Stimulated activated CD4-positive, alpha-beta T cell treated with anti-CD3 and anti-CD28 coated beads, Interleukin-1b, Interleukin-23, amount 100 ng/mL, for 48 hours (primary cell): Measurements from ENCODE around the gene PSMA7.

Experiments
- DNase-seq: peaks from one replicate; pipeline ENCODE4 v3.0.0-alpha.2; 2020

Gene PSMA7

DNA sequence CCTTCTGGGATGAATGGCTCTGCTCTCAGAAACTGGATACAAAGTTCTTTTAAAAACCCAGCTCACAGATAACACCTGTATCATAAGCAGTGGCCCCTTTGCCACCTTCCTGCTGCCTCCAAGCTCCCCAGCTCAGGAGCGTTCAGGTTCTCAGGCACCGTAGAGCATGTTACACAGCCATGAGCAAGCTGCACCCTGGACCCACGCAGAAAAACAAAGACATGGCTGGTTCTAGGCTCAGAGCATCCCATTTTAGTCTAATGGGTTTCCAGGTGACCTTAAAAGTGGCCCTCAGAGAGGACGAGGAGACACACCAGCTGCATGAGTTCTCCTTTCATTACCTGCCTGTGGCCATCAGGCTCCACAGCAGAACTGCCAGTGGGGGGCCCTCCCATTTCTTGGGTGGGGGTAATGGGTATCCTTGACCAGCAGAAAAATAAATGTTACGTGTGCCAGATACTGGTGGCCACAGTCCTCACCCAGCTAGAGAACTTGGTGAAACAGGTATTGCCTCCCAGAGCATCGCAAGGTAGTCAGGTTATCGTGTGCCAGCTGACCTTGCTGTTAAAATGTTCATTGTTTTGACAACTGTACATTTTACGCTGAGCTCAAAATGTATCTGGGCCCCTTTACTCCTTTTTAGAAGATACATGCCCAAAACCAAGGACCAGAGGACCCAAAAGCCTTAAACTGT is 7.5 kb downstream of the PSMA7 start:
- no peak for DNase-seq

DNA sequence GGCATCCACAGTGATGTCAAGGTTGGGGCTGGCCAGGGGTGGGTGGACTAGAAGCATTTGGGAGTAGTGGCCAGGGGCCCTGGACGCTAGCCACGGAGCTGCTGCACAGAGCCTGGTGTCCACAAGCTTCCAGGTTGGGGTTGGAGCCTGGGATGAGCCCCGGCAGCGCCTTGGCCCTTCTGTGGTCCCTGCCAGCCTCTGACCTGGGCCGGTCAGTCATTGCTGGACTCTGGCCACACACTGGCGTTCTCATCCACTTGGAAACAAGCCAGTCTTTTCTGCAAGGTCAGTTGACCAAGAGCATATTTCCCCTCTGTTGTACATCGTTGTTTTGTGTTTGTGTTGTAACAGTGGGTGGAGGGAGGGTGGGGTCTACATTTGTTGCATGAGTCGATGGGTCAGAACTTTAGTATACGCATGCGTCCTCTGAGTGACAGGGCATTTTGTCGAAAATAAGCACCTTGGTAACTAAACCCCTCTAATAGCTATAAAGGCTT is 8.4 kb downstream of the PSMA7 start:
- DNase-seq = no peak

DNA sequence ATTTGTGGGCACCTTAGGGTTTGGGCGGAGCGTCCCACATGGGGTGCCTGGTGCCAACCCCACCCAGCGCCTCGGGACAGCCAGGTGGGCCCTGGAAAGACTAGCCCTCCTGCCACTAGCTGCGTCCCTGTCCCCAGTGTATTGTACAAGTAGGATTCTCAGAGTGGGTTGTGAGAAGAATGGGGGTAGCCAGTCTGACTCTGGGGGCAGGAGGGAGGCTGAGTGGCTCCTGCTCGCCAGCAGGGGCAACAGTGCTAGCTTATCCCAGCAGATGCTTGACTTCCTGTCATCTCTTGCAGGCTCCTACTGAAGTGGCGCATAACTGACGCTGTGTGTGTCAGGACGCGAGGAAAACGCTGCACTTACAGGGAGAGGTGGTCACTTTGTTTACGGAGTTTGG is 9.3 kb downstream of the PSMA7 start:
- DNase-seq = no peak

DNA sequence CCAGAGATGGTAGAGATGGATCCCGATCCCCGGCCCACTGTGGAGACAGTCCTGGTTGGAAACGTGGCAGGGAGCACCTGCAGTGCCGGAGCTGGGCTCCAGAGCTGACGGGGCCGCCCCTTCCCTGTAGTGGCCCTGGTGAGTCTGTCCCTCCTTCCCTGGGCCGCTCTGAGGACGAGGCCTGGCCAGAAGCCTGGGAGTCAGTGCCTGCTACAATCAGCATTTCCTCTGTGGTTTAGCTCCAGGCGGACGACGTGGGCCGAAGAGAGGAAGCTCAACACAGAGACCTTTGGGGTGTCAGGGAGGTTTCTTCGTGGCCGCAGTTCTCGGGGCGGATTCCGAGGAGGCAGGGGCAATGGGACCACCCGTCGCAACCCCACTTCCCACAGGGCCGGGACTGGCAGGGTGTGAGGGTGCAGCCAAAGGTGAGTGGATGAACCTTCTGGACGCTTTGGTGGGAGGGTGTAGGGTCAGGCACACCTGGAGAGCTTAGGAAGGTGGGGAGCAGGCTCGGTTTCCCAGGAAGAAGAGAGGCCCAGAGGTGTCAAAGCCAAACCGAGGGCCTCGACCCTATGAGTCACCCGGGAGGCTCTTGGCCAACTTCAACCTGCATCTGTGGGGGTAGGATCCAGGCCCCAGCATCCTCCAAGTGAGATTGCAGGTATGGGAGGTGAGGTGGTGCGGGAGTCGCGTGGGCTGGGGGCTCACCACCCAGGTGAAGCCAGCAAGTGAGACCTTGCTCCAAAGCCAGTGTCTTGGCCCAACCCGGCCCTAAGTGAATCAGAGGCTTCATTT is 9.9 kb downstream of the PSMA7 start:
- no peak for DNase-seq

DNA sequence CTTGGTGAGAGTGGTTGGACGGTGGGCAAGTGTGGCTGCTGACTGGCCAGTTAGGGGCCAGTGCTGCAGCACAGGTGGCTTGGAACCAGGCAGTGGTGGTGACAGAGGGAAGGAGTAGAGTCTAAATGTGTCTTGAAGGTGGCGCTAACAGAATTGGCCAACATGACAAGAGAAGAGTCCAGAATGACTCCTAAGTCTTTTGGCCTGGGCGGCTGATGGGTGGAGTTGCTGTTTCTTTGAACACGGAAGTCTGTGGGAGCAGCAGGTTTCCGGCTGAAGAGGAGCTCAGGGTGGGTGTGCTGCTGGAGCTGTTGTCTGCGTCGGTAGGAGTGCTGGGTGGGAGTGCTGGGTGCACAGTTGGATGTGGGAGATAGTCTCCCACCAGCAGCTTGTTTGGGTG is 10.8 kb downstream of the PSMA7 start:
- DNase-seq = no peak

DNA sequence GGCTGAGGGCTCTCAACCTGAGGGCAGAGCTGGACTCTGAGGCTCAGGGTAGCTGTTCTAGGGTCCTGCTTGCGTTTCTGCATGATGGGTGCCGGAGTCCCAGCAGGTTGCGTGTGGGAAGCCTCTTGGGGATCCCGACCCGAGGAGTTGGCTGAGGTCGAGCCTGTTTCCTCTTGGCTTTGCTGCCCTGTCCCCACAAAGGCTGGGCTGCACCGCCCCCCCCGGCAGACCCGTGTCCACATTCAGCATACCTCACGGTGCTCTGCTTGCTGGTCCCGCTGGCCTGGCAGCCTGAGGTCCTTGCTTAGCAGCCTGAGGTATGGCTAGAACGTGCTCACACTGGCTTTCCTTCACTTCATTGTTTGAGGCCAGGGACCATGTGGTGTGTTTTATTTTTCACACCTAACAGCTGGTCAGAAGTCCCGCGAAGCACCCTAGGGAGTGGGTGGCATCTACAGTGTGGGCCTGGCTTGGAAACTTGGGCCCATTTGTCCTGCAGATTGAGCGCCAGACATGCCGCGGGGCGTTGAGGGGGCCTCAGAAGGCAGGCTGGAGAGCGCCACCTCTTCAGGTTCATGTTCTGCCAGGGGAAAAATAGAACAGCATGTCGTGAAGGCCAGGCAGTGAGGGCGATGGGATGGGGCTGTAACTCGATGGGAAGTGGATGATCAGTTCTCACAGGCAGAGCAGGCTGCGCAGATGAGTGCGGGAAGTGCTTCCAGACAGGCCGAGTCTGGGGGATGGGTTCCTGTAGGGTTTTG is 11.5 kb downstream of the PSMA7 start:
- DNase-seq = no peak

DNA sequence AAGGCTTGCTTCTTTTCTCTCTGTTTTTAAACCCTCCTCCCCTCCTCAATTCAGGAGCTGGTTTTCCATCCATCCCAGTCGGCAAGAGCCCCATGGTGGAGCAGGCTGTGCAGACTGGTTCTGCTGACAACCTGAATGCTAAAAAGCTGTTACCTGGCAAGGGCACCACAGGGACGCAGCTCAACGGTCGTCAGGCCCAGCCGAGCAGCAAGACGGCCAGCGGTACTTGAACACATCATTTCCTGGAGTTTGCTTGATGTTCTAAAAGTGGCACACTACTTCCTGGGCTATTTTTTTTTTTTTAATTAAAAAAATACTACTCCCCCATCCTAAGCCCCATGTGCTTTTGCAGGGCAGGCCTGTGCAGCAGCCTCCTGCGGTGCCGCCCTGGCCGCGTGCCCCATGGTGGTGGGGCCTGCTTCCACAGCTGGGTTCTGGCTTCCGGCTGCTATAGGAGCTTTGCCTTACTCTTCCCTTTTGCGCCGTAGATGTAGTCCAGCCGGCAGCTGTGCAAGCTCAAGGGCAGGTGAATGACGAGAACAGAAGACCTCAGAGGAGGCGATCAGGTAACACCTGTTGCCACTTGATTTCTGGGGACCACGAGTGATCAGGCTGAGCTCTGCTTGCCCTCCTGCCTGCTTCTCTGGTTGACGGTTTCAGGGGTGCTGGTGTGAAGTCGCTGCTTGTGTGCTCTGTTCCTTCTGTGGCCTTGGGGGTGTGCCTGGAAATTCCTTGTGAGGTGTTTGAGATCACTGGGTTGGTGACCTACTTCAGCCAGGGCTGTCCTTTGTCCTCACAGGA is 13.3 kb downstream of the PSMA7 start:
- no peak for DNase-seq

DNA sequence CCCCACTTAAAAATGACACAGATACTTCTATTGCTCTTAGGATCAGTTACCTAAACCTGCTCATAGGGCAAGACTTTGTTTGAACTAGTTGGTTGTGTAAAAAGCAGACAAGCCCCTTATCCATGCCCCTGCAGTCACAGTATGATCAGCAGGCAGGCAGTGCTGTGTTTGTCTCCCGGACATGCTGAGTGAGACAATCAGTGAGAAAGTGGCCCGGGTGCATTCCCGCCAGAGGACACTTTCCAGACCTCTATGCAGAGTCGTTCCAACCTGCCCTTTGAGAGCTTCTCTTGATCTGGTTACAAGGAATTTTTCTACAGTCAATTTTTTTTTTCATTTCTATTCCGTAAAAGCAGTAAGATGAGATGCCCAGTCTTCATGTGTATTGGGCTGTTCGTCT is 14.7 kb downstream of the PSMA7 start:
- no peak for DNase-seq

DNA sequence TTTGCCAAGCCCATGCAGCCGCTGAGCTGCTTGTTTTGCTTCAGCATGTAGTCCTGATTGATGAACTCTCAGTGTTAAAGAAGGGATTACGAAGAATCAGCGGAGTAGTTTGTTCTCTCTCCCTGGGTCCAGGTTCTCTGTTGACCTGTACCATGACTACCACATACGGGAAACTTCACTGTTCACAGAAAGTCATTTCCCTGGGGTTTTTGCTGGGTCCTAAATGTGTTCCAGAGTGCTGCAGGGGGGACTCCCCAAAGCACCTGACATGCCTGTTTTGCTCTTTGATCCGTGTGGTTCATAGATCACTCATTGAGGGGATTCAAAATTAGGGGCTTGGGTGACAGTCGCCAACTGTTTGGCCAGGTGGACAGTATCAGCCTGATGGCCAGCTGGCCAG is 15.4 kb downstream of the PSMA7 start:
- no peak for DNase-seq

DNA sequence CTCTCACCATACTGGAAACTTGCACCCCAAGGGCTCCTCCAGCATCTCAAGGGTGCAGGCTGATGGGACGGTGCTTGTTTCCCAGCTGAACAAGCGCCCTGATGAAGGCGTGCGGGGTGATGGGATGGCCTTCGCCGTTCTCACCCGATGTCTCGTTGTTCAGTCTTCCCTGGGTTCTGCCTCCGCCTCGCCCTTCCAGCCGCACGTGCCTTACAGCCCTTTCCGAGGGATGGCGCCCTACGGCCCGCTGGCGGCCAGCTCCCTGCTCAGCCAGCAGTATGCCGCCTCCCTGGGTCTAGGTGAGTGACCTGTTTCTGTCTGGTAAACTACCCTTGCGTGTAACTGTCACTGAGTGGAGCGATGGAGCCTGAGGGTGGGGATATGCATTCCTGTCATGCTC is 17.1 kb downstream of the PSMA7 start:
- no peak for DNase-seq

DNA sequence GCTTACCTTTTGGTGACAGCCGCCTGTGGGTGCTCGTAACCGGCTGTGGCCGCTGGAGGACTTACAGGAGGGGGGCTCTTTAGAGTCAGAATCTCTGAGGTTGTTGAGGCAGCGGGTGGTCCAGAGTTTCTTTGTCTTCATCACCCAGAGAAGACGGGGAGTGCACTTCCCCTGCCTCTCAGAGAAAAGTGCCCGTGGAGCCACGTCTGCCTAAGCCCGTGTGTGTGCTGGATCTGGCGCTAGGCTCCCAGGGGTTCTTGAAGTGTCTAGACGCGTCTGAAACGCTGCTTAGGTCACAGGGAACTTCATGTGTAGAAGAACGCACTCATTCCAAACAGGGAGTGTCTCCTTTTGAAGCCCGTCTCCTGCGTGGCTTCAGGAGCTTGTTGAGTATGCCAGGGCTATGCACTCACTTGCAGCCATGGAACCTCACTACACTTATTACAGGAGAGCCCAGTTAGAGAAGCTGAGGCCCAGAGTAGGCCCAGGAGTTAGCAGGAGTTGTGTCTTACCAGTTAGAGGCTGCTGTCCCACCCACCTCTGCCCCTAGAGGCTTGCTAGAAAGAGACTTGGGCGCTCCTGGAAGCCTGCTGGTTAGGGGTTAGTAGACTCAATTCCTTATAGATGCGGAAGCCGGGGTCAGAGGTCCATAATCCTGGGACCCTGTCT is 19.6 kb downstream of the PSMA7 start:
- no peak for DNase-seq

DNA sequence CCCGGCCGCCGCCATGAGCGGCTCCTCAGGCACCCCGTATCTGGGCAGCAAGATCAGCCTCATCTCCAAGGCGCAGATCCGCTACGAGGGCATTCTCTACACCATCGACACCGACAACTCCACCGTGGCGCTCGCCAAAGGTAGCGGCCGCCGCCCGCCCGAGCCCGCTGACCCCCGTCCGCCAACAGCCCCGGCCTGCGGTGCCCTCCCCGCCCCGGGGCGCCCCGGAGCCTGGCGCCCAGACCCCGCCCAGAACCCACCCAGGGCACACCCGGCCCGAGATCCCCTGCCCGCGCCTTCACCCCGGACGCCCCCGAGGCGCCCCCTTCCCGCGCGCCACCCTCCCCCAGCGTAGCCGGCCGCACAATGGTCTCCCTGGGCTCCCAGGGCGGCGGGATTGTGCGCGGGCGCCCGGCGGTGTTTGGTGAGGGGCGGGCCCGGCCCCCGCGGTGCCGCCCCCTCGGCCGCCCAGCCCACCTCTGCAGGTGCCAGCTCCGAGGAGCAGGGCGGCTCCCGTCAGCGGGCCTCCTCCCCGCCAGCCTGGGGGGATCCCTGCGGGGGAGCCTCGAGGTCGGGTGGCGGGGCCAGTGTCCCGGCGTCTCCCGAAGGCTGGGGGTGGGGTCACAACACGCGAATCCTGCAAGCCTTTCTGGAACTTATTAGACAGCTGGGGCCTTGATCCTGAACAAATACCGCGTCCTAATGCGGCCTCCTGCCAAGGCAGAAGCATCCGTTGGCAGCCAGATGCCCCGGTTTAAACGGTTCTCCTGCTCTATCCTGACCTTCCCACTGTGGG is 20.3 kb downstream of the PSMA7 start:
- no peak for DNase-seq

DNA sequence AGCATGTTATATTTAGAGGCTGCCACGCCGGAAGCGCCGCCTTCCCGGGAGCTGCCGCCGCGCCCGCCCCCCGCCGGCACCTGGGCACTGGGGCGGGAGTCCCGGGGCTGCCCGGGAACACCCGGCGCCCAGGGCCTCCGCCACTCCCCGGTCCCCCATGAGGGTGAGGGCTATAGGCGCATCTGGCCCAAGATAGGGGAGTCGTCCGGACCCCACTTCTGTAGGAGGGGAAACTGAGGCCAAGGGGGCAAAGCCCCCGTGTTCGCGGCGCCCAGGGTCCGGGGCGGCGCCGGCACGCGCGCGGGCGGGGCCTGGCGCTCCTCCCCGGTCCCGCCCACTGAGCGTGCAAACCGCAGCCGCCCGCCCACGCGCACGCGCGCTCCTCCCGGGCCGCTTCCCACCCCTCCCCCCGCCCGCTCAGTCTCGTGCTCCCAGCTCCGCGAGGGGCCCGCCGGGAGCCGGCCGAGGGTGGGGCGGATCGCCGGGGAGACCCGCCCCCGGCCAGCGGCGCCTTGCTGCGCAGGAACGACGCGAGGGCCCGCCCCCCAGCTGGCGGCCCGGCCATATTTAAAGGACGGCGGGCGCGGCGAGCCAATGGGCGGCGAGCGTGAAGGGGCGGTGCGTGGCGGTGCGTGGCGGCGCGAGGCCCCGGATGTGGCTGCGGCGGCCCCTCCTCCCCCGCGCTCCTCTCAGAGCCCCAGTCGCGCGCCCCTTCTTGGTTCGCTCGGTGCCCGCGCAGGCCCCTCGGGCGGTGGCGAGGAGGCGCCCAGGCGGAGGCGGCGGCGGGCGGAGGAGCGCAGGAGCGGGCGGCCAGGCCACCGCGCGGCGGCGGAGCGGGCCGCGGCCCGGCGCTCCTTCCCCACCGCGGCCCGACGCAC is 21.2 kb downstream of the PSMA7 start, which contains the start of gene LSM14B:
TSS of gene LSM14B (plus strand) at position 700 of the 878 bp plus-strand sequence. CDS start 192 bp downstream, outside the sequence.
- peak; percentile 97 for DNase-seq

DNA sequence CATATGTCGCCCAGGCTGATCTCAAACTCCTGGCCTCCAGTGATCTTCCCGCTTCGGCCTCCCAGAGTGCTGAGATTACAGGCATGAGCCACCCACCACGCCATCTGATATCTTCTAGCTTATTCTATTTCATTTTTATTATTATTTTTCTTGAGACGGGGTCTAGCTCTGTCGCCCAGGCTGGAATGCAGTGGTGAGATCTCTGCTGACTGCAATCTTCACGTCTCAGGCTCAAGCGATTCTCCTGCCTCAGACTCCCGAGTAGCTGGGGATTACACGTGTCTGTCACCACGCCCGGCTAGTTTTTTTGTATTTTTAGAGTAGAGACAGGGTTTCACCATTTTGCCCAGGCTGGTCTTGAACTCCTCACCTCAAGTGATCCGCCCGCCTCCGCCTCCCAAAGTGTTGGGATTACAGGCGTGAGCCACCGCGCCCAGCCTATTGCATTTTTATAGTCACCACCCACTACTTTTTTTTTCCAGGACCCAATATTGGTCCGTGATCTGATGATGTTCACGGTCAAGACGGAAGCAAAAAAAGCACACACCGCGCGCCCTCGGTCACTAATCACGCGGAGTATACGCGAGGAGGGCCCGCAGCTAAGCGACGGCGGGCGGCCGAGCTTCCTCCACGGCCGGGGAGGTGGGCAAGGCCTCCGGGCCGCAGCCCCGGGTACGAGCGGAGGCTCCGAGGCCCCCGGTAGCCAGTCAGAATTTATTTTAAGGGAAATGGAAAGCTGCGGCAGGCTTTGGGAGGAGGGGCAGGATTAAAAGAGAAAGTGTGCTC is 22.0 kb downstream of the PSMA7 start:
- DNase-seq = no peak

DNA sequence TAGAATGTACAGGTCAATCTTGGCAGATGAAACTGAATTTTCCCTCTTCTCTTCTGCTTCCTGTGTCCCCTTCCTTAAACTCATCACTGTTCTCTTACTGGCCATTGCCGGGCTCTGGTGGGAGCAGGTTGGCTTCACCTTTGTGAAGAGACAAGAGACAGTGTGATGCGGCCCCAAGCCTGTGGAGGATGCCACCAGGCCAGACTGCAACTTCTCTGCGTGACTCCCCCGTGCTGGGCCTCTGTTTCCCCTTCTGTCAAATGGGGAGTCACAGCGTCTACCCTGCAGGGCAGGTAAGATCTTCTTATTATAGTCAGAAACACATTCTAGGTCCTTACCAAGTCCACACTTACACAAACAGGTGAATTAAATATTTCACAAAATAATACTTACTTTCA is 22.8 kb downstream of the PSMA7 start:
- no peak for DNase-seq

DNA sequence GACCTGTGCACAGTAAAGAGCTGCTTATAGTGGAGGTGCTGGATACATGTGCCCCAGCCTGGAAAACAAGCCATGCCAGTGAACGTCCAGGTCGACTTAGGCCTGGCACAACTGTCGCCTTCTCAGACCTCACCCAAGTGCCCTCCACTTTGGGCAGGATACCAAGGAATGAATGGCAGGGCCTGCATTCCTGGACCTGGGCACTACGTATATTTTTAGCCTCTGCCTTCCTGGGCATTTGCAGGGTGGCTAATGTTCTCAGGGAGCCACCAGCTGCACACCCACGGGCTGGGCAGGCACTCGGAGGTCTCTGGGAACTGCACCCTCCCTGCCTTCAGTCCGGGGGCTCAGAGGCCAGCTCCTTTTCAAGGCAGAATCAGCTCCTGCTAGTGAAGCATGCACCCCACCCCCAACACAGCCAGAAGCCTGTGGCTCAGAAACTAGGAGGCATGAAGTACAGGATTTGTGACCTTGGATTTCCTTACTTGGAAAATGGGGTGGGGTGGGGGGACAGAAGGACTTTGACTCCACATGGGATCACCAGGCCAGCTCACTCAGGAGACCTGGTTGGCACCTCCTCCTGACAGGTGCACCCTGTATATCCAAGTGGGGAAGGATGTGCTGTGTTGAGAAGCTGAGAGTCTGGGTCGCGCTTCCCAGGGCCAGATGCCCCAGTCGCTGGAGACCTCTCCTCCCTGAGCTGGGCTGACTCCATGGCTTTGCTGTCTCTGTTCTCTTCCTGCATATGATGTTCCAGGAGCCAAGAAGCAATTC is 23.4 kb downstream of the PSMA7 start:
- DNase-seq = no peak

DNA sequence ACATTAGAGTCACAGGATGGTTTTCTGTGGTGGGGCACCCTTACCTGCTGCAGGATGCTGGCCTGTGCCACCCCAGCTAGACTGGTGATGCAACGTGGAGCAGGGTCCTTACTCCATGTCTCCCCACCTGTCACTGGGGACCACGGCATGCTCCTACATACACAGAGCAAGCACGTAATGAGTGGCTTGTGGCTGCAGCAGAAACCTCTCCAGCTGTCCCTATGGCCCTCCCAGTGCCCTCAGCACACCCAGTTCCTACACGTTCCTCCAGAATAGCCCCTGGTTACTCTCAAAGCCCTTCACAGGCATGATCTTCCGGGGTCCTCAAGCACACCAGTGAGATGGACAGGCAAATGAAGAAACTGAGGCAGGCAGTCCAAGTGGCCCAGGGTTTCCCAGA is 24.1 kb downstream of the PSMA7 start:
- DNase-seq = no peak
